GM21390 (cell line): Measurements from ENCODE around the gene ABI2.
"Not testable (repeated sequence)": the region's sequence is repeated elsewhere in the genome, so short reads cannot be mapped to it uniquely, and the experiment has no call there.

Experiments
- ATAC-seq: cut with Tn5 transposase; IDR thresholded peaks from one replicate; pipeline ENCODE4 v1.9.1; 2021; ENCODE audit not compliant: unreplicated experiment

ABI2 gene

GRCh38 chr2:203413796-203414195 is 85.6 kb downstream of the ABI2 start:
- no peak for ATAC-seq

- ATAC-seq = no peak
Measured at GRCh38 chr2:203418271-203418670, 90.1 kb downstream of the ABI2 start.

- ATAC-seq = no peak
Measured at GRCh38 chr2:203427061-203427460, 98.9 kb downstream of the ABI2 start.

- not testable (repeated sequence) for ATAC-seq
Measured at GRCh38 chr2:203429643-203430042, 101.4 kb downstream of the ABI2 start.

GRCh38 chr2:203431391-203432185 is 103.4 kb downstream of the ABI2 start:
- ATAC-seq = no peak

- ATAC-seq = no peak
Measured at GRCh38 chr2:203432811-203433210, 104.6 kb downstream of the ABI2 start.

- ATAC-seq = no peak
Measured at GRCh38 chr2:203436496-203436895, 108.3 kb downstream of the ABI2 start.

- ATAC-seq = no peak
Measured at GRCh38 chr2:203437511-203437910, 109.3 kb downstream of the ABI2 start.

GRCh38 chr2:203438528-203438927 is 110.3 kb downstream of the ABI2 start:
- ATAC-seq = no peak

- no peak for ATAC-seq
Measured at GRCh38 chr2:203440671-203441070, 112.5 kb downstream of the ABI2 start.

GRCh38 chr2:203441463-203441862 is 113.3 kb downstream of the ABI2 start:
- no peak for ATAC-seq

- ATAC-seq = no peak
Measured at GRCh38 chr2:203442463-203442862, 114.3 kb downstream of the ABI2 start.

GRCh38 chr2:203444738-203445137 is 116.5 kb downstream of the ABI2 start:
- no peak for ATAC-seq

- ATAC-seq = no peak
Measured at GRCh38 chr2:203446071-203446481, 117.9 kb downstream of the ABI2 start.

- ATAC-seq = no peak
Measured at GRCh38 chr2:203446780-203447179, 118.6 kb downstream of the ABI2 start.

- no peak for ATAC-seq
Measured at GRCh38 chr2:203450561-203450960, 122.4 kb downstream of the ABI2 start.

GRCh38 chr2:203451011-203451410 is 122.8 kb downstream of the ABI2 start:
- no peak for ATAC-seq

GRCh38 chr2:203451689-203452088 is 123.5 kb downstream of the ABI2 start:
- no peak for ATAC-seq

GRCh38 chr2:203453858-203454451 is 125.8 kb downstream of the ABI2 start:
- ATAC-seq = no peak

GRCh38 chr2:203455209-203455608 is 127.0 kb downstream of the ABI2 start:
- no peak for ATAC-seq

GRCh38 chr2:203461746-203462145 is 133.6 kb downstream of the ABI2 start:
- ATAC-seq = no peak

- ATAC-seq = no peak
Measured at GRCh38 chr2:203462308-203462707, 134.1 kb downstream of the ABI2 start.

GRCh38 chr2:203463266-203463678 is 135.1 kb downstream of the ABI2 start:
- ATAC-seq = no peak
